ENCODE data around the gene UGT1A8. TPM values are rescaled to one million over a fixed set of nuclear protein-coding genes. Genes with fewer than 3 reads are reported as not detected.

Gene UGT1A8
- total and polyA plus RNA-seq, 2 donors (not counting 3 experiments of a cell fraction or from before 2014, with no cell fraction given): not detected

GRCh38 chr2:233689031-233689430, 71.6 kb downstream of the UGT1A8 start:
- Histone ChIP-seq H3K27ac (ENCODE audit: insufficient read depth, low read depth, low read length) (peak overlapping the region; percentile 64), H3K4me3 (replicated peaks in 1 of 3; ENCODE audit: insufficient read depth in 1 of 3, low read depth in 1 of 3, low read length in 3 of 3) (no peak overlapping the region), H3K4me2 (ENCODE audit: insufficient read depth, low read length) (peak overlapping the region; percentile 31), H3K36me3 (ENCODE audit: control insufficient read depth in 2 of 2, extremely low read depth in 1 of 2, insufficient read depth in 2 of 2, low read length in 2 of 2) (no peaks in the 10 kb centered on the region), H3K27me3 (ENCODE audit: control insufficient read depth in 2 of 2, insufficient read depth in 2 of 2, low read length in 2 of 2) (no peaks in the 10 kb centered on the region), H3K9ac (replicated peaks; ENCODE audit: extremely low read depth, insufficient read depth, low read length) (peak overlapping the region; percentile 15), H3K9me1 (replicated peaks; ENCODE audit: control insufficient read depth, extremely low read depth, insufficient read depth, low read length) (no peaks in the 10 kb centered on the region), H3K4me1 (ENCODE audit: control insufficient read depth, extremely low read depth, insufficient read depth, low read length) (peaks cover 17% of the 10 kb centered on the region), H4K20me1 (replicated peaks; ENCODE audit: control insufficient read depth, extremely low read depth, insufficient read depth, low read length) (no peaks in the 10 kb centered on the region), H3K9me3 (replicated peaks; ENCODE audit: control insufficient read depth, insufficient read depth, low read length) (no peaks in the 10 kb centered on the region), H3K79me2 (ENCODE audit: control insufficient read depth, insufficient read depth, low read length) (no peaks in the 10 kb centered on the region), H2AFZ (ENCODE audit: low read depth, low read length) (no peak overlapping the region)
- POLR2A ChIA-PET: no interaction called here
- DNase-seq (ENCODE audit: low read depth, low spot score) (no peak), FAIRE-seq (no peak)
- intact Hi-C loops (cut with micrococcal nuclease): loop anchor here (1.0 kb wide), 1 partner anchor 11 kb away; no protein-coding TSS in a partner anchor
- no TSS peak for BruUV-seq (replicated peaks)
- CTCF ChIA-PET: interaction anchor here (1.0 to 1.5 kb wide), 3 partner anchors 18 to 275 kb away, joined by 3 to 4 read pairs (median 3); no protein-coding TSS in a partner anchor
- TF ChIP-seq JUN (IDR thresholded peaks at IDR 0.05; ENCODE audit: borderline replicate concordance, insufficient read depth, insufficient read length, low read depth) (no peak), GATA2 (IDR thresholded peaks at IDR 0.05; ENCODE audit: insufficient read depth, insufficient read length, low read depth, low read length) (no peak), MAX (IDR thresholded peaks at IDR 0.05; ENCODE audit: insufficient read depth, insufficient read length) (no peak), CTCF (IDR thresholded peaks at IDR 0.05; ENCODE audit: extremely low read depth in 1 of 2, insufficient read depth in 1 of 2, low read depth in 1 of 2, low read length in 2 of 2) (no peak), MYC (IDR thresholded peaks at IDR 0.05; ENCODE audit: low read depth, low read length) (no peak), EZH2 (IDR thresholded peaks at IDR 0.05; ENCODE audit: borderline replicate concordance, low read depth, low read length, severe bottlenecking) (no peak), POLR2AphosphoS5 (IDR thresholded peaks at IDR 0.05; ENCODE audit: insufficient read depth, low read depth, low read length) (no peak)
- dilution Hi-C loops (cut with MboI; ENCODE audit: extremely low pct_ligation_motif_present, low sequenced_read_pairs): no loop called here

All from endothelial cell of umbilical vein (primary cell).